GM19372 (cell line): ENCODE results near the gene SDR42E2.

Source experiments
- ATAC-seq: cut with Tn5 transposase; IDR thresholded peaks from one replicate; pipeline ENCODE4 v1.9.1; 2021; ENCODE audit warnings: mild to moderate bottlenecking, low read depth, moderate library complexity; ENCODE audit not compliant: unreplicated experiment

Gene SDR42E2

DNA sequence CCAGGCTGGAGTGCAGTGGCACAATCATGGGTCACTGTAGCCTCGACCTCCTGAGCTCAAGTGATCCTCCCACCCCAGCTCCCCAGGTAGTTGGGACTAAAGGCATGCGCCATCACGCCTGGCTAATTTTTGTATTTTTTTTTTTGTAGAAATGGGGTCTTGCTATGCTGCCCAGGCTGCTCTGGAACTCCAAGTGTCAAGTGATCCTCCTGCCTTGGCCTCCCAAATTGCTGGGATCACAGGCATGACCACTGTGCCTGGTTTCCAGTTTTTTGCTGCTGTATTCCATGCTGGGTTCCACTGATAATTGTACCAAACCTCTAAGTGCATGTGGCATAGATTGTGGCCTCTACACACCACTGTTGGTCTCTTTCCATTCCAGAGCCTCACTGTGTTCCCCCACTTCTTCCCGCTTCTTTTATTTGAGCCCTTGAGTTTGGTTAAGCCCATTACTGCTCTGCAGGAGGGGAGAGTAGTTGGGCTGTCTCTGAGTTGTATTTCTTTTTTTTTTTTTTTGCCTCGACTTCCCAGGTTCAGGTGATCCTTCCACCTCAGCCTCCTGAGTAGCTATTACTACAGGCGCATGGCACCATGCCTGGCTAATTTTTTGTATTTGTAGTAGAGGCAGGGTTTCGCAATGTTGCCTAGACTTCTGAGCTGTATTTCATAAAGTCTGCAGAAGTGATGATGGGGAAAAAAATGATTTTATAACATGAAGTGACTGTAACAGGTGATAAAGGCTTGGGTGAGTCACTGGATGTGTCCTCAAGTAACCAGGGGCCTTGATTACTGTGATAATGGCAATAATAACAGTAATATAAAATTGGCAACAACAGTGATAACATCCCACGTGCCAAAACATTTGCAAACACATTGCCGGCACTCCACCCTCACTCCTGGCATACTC is 73.8 kb downstream of the SDR42E2 start:
- no peak for ATAC-seq

DNA sequence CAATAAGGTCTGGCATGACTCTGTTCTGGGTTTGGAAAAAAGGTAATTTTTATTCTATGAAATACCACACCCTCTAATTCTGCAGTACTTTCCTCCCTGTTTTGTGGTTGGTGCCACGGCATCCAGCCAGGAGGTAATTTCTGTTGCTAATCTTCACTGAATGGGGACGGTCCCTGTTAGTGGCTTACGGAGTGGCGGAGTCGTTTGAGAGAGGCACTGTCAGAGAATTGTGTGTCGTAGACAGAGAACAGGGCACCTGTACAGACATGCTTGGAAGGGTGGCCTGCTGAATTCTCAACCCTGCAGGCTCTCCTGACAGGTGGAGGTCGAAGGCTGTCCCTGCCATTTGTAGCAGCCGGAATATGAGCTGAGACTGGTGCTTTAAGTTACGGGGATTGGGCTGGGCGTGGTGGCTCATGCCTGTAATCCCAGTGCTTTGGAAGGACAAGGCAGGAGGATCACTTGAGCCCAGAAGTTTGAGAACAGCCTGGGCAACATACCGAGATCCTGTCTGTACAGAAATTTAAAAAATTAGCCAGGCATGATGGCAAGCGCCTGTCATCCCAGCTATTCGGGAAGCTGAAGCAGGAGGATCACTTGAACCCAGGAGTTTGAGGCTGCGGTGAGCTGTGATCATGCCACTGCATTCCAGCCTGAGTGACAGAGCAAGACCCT is 77.0 kb downstream of the SDR42E2 start:
- no peak for ATAC-seq

DNA sequence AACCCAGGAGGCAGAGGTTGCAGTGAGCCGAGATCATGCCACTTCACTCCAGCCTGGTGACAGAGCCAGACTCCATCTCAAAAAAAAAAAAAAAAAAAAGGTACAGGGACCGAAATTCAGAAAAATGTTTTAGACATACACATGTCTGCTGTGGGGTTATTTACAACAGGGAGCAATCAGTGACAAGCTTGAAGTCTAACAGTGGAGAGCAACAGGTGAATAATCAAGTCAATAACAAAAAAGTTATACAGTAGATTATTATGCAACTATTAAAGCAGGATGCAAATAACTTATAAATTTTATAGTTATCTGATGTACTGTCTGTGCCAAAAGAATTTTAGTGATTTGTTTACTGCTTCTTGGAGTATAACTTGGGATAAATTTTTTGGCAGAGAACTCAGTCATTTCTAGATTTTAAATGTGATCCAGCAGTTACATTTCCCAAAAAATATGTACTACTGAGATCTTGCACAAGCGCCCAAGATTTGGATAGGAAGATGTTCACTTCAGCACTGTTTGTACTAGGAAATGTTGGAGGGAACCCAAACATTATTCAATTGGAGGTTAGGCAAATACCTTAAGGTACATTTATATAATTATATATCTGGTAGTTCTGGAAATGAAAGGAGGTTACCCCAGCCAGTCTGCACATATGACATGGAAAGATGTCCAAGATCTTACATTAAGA is 77.9 kb downstream of the SDR42E2 start:
- ATAC-seq: no peak
